Coronary artery (tissue), 2 donors: ENCODE data around the gene CYGB.

ENCODE experiments used
- DNase-seq: peaks from one replicate; pipeline ENCODE4 v3.0.0-alpha.2; 2017; ENCODE audit warnings: low spot score
- H3K27ac ChIP-seq, 2 donors: fragments of 200-600 bp; sonication (generic); one replicate each; pipeline ENCODE4 v1.5.1; 2016 to 2019
- H3K4me3 ChIP-seq: fragments of 200-600 bp; sonication (generic); 2 replicates; pipeline ENCODE4 v1.5.1; 2016; ENCODE audit warnings: mild to moderate bottlenecking, moderate library complexity
- CTCF ChIP-seq: fragments of 200-600 bp; sonication (generic); IDR thresholded peaks from one replicate; pipeline ENCODE4 v1.5.1; 2019; ENCODE audit warnings: antibody characterized with exemption

CYGB gene

GRCh38 chr17:76487451-76488192 lies 49.9 kb downstream of the CYGB start:
- DNase-seq = no peak
- Histone ChIP-seq H3K4me3 (no peak overlapping the region), H3K27ac (no peak overlapping the region)
- TF ChIP-seq CTCF = no peak

- TF ChIP-seq CTCF = no peak
- no peak for DNase-seq
- no peak overlapping the region for H3K4me3 ChIP-seq
- peak overlapping the region in 1 of 2 donors; percentile 61 for H3K27ac ChIP-seq
Measured at GRCh38 chr17:76485569-76485968, 51.9 kb downstream of the CYGB start.

- Histone ChIP-seq H3K27ac (peak overlapping the region in 1 of 2 donors; percentile 35), H3K4me3 (no peak overlapping the region)
- TF ChIP-seq CTCF = no peak
- DNase-seq = no peak
Measured at GRCh38 chr17:76484228-76484725, 53.2 kb downstream of the CYGB start.

GRCh38 chr17:76481071-76481655 lies 56.3 kb downstream of the CYGB start:
- peak overlapping the region in 1 of 2 donors; percentile 68 for H3K27ac ChIP-seq
- DNase-seq = no peak
- TF ChIP-seq CTCF = no peak
- H3K4me3 ChIP-seq = no peak overlapping the region

GRCh38 chr17:76480632-76481031 lies 56.9 kb downstream of the CYGB start:
- DNase-seq = no peak
- peak overlapping the region in 1 of 2 donors; percentile 68 for H3K27ac ChIP-seq
- H3K4me3 ChIP-seq = no peak overlapping the region
- TF ChIP-seq CTCF = no peak

GRCh38 chr17:76479515-76480060 lies 57.9 kb downstream of the CYGB start:
- TF ChIP-seq CTCF = no peak
- no peak overlapping the region for H3K4me3 ChIP-seq
- no peak overlapping the region for H3K27ac ChIP-seq
- no peak for DNase-seq
